ENCODE results near the gene MRE11.

DNA sequence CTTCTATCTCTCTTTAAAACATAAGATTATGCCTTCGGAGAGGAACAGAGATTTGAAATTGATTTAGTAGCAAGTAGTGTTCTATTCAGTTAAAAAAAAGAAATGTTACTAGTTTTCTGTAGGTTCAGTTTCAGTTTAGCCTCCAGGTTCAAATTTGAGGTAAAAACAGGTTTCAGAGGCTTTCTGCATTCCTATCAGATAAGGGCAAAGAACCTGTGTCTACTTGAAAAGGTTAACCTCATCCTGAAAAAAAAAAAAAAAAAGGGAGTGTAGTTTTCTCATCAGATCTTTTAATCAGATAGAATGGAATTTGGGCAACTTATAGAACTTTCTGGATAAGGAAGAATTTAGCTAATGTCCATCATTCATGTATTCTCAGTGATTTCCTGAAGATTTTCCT, 30.7 kb upstream of the MRE11 start:
- TF ChIP-seq, protein P1, sequence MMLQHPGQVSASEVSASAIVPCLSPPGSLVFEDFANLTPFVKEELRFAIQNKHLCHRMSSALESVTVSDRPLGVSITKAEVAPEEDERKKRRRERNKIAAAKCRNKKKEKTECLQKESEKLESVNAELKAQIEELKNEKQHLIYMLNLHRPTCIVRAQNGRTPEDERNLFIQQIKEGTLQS (IDR thresholded peaks at IDR 0.05), result no peak
- TF ChIP-seq RAD21 (IDR thresholded peaks at IDR 0.05), result no peak
- TF ChIP-seq, protein P2, sequence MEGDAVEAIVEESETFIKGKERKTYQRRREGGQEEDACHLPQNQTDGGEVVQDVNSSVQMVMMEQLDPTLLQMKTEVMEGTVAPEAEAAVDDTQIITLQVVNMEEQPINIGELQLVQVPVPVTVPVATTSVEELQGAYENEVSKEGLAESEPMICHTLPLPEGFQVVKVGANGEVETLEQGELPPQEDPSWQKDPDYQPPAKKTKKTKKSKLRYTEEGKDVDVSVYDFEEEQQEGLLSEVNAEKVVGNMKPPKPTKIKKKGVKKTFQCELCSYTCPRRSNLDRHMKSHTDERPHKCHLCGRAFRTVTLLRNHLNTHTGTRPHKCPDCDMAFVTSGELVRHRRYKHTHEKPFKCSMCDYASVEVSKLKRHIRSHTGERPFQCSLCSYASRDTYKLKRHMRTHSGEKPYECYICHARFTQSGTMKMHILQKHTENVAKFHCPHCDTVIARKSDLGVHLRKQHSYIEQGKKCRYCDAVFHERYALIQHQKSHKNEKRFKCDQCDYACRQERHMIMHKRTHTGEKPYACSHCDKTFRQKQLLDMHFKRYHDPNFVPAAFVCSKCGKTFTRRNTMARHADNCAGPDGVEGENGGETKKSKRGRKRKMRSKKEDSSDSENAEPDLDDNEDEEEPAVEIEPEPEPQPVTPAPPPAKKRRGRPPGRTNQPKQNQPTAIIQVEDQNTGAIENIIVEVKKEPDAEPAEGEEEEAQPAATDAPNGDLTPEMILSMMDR (IDR thresholded peaks at IDR 0.05; ENCODE audit: low read depth, low read length, missing input control), result no peak
- no peak for TF ChIP-seq SP1 (IDR thresholded peaks at IDR 0.05)
- TF ChIP-seq, protein P3, sequence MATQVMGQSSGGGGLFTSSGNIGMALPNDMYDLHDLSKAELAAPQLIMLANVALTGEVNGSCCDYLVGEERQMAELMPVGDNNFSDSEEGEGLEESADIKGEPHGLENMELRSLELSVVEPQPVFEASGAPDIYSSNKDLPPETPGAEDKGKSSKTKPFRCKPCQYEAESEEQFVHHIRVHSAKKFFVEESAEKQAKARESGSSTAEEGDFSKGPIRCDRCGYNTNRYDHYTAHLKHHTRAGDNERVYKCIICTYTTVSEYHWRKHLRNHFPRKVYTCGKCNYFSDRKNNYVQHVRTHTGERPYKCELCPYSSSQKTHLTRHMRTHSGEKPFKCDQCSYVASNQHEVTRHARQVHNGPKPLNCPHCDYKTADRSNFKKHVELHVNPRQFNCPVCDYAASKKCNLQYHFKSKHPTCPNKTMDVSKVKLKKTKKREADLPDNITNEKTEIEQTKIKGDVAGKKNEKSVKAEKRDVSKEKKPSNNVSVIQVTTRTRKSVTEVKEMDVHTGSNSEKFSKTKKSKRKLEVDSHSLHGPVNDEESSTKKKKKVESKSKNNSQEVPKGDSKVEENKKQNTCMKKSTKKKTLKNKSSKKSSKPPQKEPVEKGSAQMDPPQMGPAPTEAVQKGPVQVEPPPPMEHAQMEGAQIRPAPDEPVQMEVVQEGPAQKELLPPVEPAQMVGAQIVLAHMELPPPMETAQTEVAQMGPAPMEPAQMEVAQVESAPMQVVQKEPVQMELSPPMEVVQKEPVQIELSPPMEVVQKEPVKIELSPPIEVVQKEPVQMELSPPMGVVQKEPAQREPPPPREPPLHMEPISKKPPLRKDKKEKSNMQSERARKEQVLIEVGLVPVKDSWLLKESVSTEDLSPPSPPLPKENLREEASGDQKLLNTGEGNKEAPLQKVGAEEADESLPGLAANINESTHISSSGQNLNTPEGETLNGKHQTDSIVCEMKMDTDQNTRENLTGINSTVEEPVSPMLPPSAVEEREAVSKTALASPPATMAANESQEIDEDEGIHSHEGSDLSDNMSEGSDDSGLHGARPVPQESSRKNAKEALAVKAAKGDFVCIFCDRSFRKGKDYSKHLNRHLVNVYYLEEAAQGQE (IDR thresholded peaks at IDR 0.05), result no peak
- TF ChIP-seq RXRA (IDR thresholded peaks at IDR 0.05), result no peak
- no peak for TF ChIP-seq TAF1 (conservative IDR thresholded peaks at IDR 0.05)
- no peak for TF ChIP-seq HNF4G (IDR thresholded peaks at IDR 0.05)
- TF ChIP-seq, protein P4, sequence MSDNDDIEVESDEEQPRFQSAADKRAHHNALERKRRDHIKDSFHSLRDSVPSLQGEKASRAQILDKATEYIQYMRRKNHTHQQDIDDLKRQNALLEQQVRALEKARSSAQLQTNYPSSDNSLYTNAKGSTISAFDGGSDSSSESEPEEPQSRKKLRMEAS (IDR thresholded peaks at IDR 0.05), result no peak
- TF ChIP-seq HNF4A (conservative IDR thresholded peaks at IDR 0.05), result no peak
- no peak for TF ChIP-seq YY1 (IDR thresholded peaks at IDR 0.05)
- no peak for TF ChIP-seq FOXA1 (IDR thresholded peaks at IDR 0.05)
- no peak for TF ChIP-seq EGR1 (IDR thresholded peaks at IDR 0.05; ENCODE audit: low read depth in 2 of 2)
- TF ChIP-seq, protein P5, sequence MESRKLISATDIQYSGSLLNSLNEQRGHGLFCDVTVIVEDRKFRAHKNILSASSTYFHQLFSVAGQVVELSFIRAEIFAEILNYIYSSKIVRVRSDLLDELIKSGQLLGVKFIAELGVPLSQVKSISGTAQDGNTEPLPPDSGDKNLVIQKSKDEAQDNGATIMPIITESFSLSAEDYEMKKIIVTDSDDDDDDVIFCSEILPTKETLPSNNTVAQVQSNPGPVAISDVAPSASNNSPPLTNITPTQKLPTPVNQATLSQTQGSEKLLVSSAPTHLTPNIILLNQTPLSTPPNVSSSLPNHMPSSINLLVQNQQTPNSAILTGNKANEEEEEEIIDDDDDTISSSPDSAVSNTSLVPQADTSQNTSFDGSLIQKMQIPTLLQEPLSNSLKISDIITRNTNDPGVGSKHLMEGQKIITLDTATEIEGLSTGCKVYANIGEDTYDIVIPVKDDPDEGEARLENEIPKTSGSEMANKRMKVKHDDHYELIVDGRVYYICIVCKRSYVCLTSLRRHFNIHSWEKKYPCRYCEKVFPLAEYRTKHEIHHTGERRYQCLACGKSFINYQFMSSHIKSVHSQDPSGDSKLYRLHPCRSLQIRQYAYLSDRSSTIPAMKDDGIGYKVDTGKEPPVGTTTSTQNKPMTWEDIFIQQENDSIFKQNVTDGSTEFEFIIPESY (IDR thresholded peaks at IDR 0.05), result no peak

Data from liver (tissue), 3 donors.